ENCODE data around the gene SBNO1.

Gene SBNO1

DNA sequence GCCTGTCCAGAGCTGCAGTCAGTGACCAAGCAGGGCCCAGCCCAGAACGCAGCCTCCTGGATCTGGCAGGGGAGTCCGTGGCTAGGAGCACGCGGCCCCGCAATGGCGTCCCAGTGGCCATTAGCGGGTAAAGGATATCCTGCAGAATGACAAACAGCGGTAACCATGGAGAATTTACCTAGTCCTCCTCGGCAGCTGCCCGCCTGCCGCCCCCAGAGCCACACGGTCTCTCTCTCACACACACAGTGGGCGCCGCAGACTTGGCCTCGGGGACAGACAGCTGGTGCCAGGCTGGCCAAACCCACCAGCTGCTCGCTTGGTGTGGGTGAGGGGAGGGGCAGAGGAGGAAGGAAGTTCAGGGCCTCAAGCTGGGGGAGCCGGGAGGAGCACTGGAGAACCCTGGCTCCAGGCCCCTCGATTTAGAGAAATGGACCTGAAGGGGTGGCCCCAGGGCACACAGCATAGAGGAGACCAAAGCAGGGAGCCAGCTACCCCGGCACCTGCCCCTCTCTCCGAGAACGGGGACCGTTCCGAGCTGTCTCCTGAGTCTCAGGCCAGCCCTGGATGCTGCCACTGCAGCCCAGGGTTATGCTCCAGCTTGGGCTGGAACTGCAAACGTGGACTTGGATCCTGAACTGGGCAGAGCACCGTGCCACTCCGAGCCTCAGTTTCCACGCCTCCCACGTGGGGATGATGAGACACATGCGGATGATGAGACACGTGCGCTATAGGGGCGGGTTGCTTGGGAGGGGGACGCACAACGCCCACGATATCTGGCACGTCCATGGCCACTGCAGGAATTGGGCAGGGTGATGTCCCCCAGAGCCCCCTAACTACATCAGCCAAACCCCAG lies 96.4 kb downstream of the SBNO1 start:
- H3K4me3 ChIP-seq (ENCODE audit: low read length in 2 of 2) = no peak overlapping the region

DNA sequence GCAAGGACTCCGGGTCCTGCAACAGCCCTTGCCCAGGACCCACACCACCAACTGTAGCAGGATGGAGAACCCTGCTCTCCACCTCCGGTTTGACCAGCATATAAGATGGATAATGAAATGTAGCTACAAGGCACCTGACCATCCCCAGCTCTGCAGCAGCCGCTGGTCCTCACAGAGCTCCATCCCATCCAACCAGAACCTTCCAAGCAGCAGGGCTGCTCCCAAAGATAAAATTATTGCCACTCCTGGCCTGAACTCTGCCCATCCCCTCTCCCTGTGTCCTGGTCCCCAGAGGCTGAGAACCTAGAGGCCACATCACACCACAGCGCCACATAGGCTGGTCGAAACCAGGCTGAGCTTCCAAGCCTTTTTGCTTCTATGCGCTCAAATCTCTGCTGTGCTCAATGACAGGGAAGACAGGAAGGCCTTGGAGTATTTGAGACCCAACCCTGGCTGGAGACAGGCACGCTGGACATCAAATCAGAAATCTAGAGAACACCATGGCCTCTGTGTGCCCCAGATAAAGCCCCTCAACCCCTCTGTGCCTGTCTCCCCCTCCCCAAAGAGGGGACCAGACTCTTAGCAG lies 97.2 kb downstream of the SBNO1 start:
- Histone ChIP-seq H3K27me3 (ENCODE audit: control insufficient read depth in 2 of 2, insufficient read depth in 2 of 2, low read length in 2 of 2) (no peaks in the 10 kb centered on the region), H3K9me3 (ENCODE audit: control insufficient read depth in 2 of 2, low read length in 2 of 2) (no peaks in the 10 kb centered on the region), H3K4me1 (ENCODE audit: control insufficient read depth in 2 of 2, insufficient read depth in 2 of 2, low read length in 2 of 2) (peaks cover 6 to 17% of the 10 kb centered on the region in 2 donors), H3K36me3 (ENCODE audit: control insufficient read depth in 2 of 2, insufficient read depth in 2 of 2, low read length in 2 of 2) (peaks cover 6 to 20% of the 10 kb centered on the region in 2 donors), H3K9ac (ENCODE audit: low read depth in 1 of 2, low read length in 2 of 2) (no peak overlapping the region), H3K27ac (ENCODE audit: low read depth in 2 of 2, low read length in 2 of 2) (no peak overlapping the region), H3K4me3 (ENCODE audit: low read length in 2 of 2) (no peak overlapping the region)

More for the DNA sequence above, 96.4 kb downstream of the SBNO1 start:
- H3K9me3 ChIP-seq (ENCODE audit: control insufficient read depth in 2 of 2, low read length in 2 of 2) = no peaks in the 10 kb centered on the region
- H3K9ac ChIP-seq (ENCODE audit: low read depth in 1 of 2, low read length in 2 of 2) = no peak overlapping the region
- peak overlapping the region in 1 of 2 donors; percentile 1 for H3K27ac ChIP-seq (ENCODE audit: low read depth in 2 of 2, low read length in 2 of 2)
- H3K27me3 ChIP-seq (ENCODE audit: control insufficient read depth in 2 of 2, insufficient read depth in 2 of 2, low read length in 2 of 2) = no peaks in the 10 kb centered on the region
- peaks cover 6 to 16% of the 10 kb centered on the region in 2 donors for H3K36me3 ChIP-seq (ENCODE audit: control insufficient read depth in 2 of 2, insufficient read depth in 2 of 2, low read length in 2 of 2)
- H3K4me1 ChIP-seq (ENCODE audit: control insufficient read depth in 2 of 2, insufficient read depth in 2 of 2, low read length in 2 of 2) = peaks cover 6 to 17% of the 10 kb centered on the region in 2 donors

DNA sequence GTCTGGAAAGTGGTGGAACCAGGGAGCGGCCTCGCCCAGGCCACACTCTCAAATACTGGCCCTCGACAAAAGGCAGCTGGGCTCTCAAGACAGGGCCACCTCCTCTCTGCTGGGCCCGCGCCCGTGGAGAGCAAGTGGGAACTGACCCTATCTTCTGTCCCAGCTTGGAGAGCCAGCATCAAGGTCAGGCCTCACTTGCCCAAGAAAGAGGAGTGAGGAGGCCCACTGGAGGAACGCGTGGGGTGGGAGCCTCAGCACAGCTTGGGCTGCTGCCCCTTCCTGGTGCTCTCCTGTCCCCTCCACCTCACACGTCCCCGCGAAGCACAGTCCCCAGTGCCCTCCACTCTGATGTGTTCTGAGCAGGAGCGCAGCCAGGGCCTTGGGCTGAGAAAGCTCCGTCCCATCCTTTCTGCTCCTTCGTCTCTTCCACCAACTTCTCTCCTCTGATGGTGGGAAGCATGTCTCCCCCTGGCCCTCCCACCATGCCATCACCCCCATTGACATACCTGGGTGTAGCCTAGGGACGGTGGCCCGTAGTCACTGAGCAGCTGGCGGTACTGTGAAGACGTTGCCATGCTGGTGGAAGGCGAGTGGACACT lies 97.9 kb downstream of the SBNO1 start:
- Histone ChIP-seq H3K27ac (ENCODE audit: low read depth in 2 of 2, low read length in 2 of 2) (no peak overlapping the region), H3K9me3 (ENCODE audit: control insufficient read depth in 2 of 2, low read length in 2 of 2) (no peaks in the 10 kb centered on the region), H3K27me3 (ENCODE audit: control insufficient read depth in 2 of 2, insufficient read depth in 2 of 2, low read length in 2 of 2) (no peaks in the 10 kb centered on the region), H3K36me3 (ENCODE audit: control insufficient read depth in 2 of 2, insufficient read depth in 2 of 2, low read length in 2 of 2) (peaks cover 10 to 26% of the 10 kb centered on the region in 2 donors), H3K9ac (ENCODE audit: low read depth in 1 of 2, low read length in 2 of 2) (no peak overlapping the region), H3K4me1 (ENCODE audit: control insufficient read depth in 2 of 2, insufficient read depth in 2 of 2, low read length in 2 of 2) (peaks cover 6 to 12% of the 10 kb centered on the region in 2 donors), H3K4me3 (ENCODE audit: low read length in 2 of 2) (no peak overlapping the region)

DNA sequence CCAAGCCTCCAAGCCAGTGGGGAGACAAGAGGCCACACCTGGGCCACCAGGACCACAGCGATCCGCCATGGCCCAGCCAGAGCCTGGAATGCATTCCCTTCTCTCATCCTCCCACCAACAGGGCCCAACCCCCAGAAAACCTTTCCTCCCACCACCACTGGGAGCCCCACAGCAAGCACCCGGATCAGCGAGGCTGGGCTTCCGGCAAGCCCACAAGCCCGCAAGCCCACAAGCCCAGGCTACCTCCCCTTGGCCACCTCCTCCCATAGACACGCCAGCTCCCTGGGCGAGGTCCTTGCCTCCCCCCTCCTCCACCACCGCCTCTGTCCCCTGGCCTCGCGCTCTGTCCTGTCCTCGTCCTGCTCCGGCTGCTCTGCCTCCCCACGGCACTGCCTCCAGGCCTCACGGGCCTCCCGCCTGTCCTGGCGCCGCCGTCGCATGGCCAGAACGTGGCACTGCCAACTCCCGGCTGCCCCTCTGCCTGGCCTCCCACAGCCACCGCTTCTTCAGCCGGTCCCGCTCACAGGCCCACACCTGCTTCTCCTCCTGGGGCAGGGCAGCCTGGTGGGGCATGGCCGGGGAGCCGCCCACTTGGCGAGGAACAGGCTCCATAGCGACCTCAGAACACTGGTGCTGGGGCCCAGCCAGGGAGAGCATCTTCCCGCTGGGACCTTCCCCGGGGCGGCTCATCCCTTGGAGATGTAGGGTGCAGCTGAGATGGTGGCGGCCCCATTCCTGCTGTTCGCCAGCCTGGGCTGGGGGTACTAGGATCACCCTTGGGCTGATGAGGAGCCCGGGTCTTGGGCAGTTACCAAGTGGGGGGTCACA lies 98.6 kb downstream of the SBNO1 start:
- H3K36me3 ChIP-seq (ENCODE audit: control insufficient read depth in 2 of 2, insufficient read depth in 2 of 2, low read length in 2 of 2) = peaks cover 14 to 34% of the 10 kb centered on the region in 2 donors
- peaks cover 6 to 12% of the 10 kb centered on the region in 2 donors for H3K4me1 ChIP-seq (ENCODE audit: control insufficient read depth in 2 of 2, insufficient read depth in 2 of 2, low read length in 2 of 2)
- H3K27ac ChIP-seq (ENCODE audit: low read depth in 2 of 2, low read length in 2 of 2) = no peak overlapping the region
- H3K9ac ChIP-seq (ENCODE audit: low read depth in 1 of 2, low read length in 2 of 2) = no peak overlapping the region
- H3K4me3 ChIP-seq (ENCODE audit: low read length in 2 of 2) = no peak overlapping the region
- H3K9me3 ChIP-seq (ENCODE audit: control insufficient read depth in 2 of 2, low read length in 2 of 2) = no peaks in the 10 kb centered on the region
- no peaks in the 10 kb centered on the region for H3K27me3 ChIP-seq (ENCODE audit: control insufficient read depth in 2 of 2, insufficient read depth in 2 of 2, low read length in 2 of 2)

DNA sequence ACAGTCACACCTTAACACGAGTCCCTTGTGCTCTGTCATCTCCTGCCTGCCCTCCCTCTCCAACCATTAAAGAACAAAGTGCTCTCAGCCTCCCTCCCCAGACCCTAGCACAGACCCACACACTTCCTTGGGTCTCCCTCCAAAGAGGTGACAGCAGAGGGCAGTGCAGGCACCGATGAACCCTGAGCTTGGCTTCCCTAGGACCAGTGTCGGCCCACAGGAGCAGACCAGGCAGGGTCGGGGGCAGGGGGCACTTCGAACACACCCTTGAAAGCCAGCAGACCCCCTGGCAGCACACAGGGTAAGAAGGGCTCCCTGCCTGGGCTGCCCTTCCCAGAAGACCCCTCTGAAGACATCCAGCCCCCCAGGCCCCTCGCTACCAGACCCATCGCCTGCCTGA lies 100.0 kb downstream of the SBNO1 start:
- Histone ChIP-seq H3K27me3 (ENCODE audit: control insufficient read depth in 2 of 2, insufficient read depth in 2 of 2, low read length in 2 of 2) (no peaks in the 10 kb centered on the region), H3K4me3 (ENCODE audit: low read length in 2 of 2) (no peak overlapping the region), H3K36me3 (ENCODE audit: control insufficient read depth in 2 of 2, insufficient read depth in 2 of 2, low read length in 2 of 2) (peaks cover 14 to 34% of the 10 kb centered on the region in 2 donors), H3K4me1 (ENCODE audit: control insufficient read depth in 2 of 2, insufficient read depth in 2 of 2, low read length in 2 of 2) (peaks cover 0 to 7% of the 10 kb centered on the region in 2 donors), H3K27ac (ENCODE audit: low read depth in 2 of 2, low read length in 2 of 2) (no peak overlapping the region), H3K9me3 (ENCODE audit: control insufficient read depth in 2 of 2, low read length in 2 of 2) (no peaks in the 10 kb centered on the region), H3K9ac (ENCODE audit: low read depth in 1 of 2, low read length in 2 of 2) (no peak overlapping the region)

DNA sequence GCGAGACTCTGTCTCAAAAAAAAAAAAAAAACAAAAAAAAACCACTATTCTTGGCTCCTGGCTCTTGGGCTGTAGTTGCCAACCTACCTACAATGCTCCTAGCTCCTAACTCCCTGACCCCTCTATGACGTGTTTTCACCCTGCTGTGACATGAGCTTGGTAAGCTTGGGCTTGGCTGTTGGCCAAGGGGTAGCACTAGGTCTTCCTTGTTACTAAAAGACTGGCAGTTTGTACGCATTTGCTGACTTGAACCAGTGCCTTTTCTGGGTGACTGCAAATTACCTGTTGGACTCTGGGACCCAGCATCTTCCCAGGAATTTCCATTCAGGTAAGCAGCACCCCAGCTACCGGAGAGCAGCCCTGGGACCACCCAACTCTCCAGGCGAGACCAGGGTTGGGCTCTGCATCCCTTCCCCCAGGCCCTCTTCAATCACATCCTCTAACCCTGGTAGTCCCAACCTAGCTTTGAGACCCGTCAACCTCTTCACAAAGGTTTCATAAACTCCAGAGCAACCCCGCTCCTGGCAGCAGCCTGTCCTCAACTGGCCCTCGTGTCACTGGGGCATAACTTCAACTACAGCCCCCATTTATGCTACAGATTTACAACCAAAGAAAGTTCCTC lies 101.3 kb downstream of the SBNO1 start:
- Histone ChIP-seq H3K36me3 (ENCODE audit: control insufficient read depth in 2 of 2, insufficient read depth in 2 of 2, low read length in 2 of 2) (peaks cover 22 to 37% of the 10 kb centered on the region in 2 donors), H3K9me3 (ENCODE audit: control insufficient read depth in 2 of 2, low read length in 2 of 2) (no peaks in the 10 kb centered on the region), H3K4me1 (ENCODE audit: control insufficient read depth in 2 of 2, insufficient read depth in 2 of 2, low read length in 2 of 2) (no peaks in the 10 kb centered on the region), H3K4me3 (ENCODE audit: low read length in 2 of 2) (no peak overlapping the region), H3K27me3 (ENCODE audit: control insufficient read depth in 2 of 2, insufficient read depth in 2 of 2, low read length in 2 of 2) (no peaks in the 10 kb centered on the region), H3K9ac (ENCODE audit: low read depth in 1 of 2, low read length in 2 of 2) (no peak overlapping the region), H3K27ac (ENCODE audit: low read depth in 2 of 2, low read length in 2 of 2) (no peak overlapping the region)

DNA sequence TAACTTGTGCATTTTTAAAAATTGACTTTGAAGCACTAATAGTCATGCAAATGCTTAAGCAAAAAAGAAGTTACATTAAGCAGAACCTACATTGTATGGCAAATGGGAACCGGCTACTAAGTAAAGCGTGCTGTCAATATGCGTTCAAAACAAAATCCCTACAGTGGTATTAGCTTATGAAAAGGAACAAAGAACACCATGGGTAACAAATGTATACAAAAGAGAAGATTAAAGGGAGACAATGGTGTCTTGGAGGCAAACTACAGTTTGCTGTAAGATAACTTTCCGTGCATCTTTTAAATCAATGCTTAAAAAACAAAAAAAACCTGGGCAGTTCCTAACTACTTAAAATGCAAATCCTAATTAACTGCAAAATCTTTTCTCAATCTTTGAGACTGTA lies 103.5 kb downstream of the SBNO1 start:
- no peak overlapping the region for H3K4me3 ChIP-seq (ENCODE audit: low read length in 2 of 2)
- no peak overlapping the region for H3K27ac ChIP-seq (ENCODE audit: low read depth in 2 of 2, low read length in 2 of 2)
- no peaks in the 10 kb centered on the region for H3K27me3 ChIP-seq (ENCODE audit: control insufficient read depth in 2 of 2, insufficient read depth in 2 of 2, low read length in 2 of 2)
- H3K9me3 ChIP-seq (ENCODE audit: control insufficient read depth in 2 of 2, low read length in 2 of 2) = no peaks in the 10 kb centered on the region
- peaks cover 24 to 38% of the 10 kb centered on the region in 2 donors for H3K36me3 ChIP-seq (ENCODE audit: control insufficient read depth in 2 of 2, insufficient read depth in 2 of 2, low read length in 2 of 2)
- H3K9ac ChIP-seq (ENCODE audit: low read depth in 1 of 2, low read length in 2 of 2) = no peak overlapping the region
- no peaks in the 10 kb centered on the region for H3K4me1 ChIP-seq (ENCODE audit: control insufficient read depth in 2 of 2, insufficient read depth in 2 of 2, low read length in 2 of 2)

DNA sequence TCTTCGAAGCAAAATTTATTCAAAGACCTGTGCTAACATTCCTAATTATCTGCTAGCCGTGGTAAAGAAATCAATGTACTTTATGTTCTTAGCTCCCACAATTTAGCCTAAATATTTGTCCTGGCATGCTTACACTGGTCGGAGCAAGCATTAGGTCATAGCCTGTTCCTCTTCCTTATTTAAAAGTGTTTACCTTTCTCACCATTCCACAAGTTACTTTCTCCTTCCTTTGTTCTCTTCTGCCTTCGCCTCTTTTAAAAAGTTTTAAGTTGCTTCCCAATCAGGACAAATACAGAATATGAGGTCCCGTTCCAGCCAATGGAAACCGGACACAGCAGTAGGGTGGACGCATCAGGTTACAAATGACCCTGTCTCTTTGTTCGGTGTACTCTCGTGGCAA lies 104.6 kb downstream of the SBNO1 start:
- no peaks in the 10 kb centered on the region for H3K27me3 ChIP-seq (ENCODE audit: control insufficient read depth in 2 of 2, insufficient read depth in 2 of 2, low read length in 2 of 2)
- no peak overlapping the region for H3K9ac ChIP-seq (ENCODE audit: low read depth in 1 of 2, low read length in 2 of 2)
- H3K27ac ChIP-seq (ENCODE audit: low read depth in 2 of 2, low read length in 2 of 2) = no peak overlapping the region
- H3K9me3 ChIP-seq (ENCODE audit: control insufficient read depth in 2 of 2, low read length in 2 of 2) = no peaks in the 10 kb centered on the region
- H3K4me3 ChIP-seq (ENCODE audit: low read length in 2 of 2) = no peak overlapping the region
- no peaks in the 10 kb centered on the region for H3K4me1 ChIP-seq (ENCODE audit: control insufficient read depth in 2 of 2, insufficient read depth in 2 of 2, low read length in 2 of 2)
- H3K36me3 ChIP-seq (ENCODE audit: control insufficient read depth in 2 of 2, insufficient read depth in 2 of 2, low read length in 2 of 2) = peaks cover 29 to 42% of the 10 kb centered on the region in 2 donors

DNA sequence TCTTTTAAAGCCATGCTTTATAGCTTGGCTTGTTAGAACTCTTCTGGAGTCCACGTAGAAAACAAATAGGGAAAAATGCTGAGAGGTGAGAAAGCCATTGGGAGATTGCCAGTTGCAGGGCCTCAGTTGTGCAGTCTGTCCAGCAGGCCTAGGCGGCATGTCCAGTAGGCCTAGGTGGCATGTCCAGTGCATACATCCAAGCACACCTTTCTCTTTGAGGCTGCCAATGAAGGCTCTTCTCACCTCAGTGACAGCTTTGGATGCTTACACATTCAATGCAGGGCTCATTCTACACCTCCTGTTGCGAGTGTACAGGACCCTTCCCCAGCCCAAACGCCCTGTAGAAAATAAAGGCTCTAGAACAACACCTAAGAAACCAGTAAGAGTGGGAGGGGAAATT lies 106.1 kb downstream of the SBNO1 start:
- no peak overlapping the region for H3K9ac ChIP-seq (ENCODE audit: low read depth in 1 of 2, low read length in 2 of 2)
- no peaks in the 10 kb centered on the region for H3K9me3 ChIP-seq (ENCODE audit: control insufficient read depth in 2 of 2, low read length in 2 of 2)
- no peaks in the 10 kb centered on the region for H3K27me3 ChIP-seq (ENCODE audit: control insufficient read depth in 2 of 2, insufficient read depth in 2 of 2, low read length in 2 of 2)
- no peaks in the 10 kb centered on the region for H3K4me1 ChIP-seq (ENCODE audit: control insufficient read depth in 2 of 2, insufficient read depth in 2 of 2, low read length in 2 of 2)
- H3K36me3 ChIP-seq (ENCODE audit: control insufficient read depth in 2 of 2, insufficient read depth in 2 of 2, low read length in 2 of 2) = peaks cover 36 to 48% of the 10 kb centered on the region in 2 donors
- H3K27ac ChIP-seq (ENCODE audit: low read depth in 2 of 2, low read length in 2 of 2) = no peak overlapping the region
- H3K4me3 ChIP-seq (ENCODE audit: low read length in 2 of 2) = no peak overlapping the region

Data from mucosa of rectum (tissue), 2 donors.